CD4-positive, alpha-beta T cell treated with Interleukin-10 for 1 hour (primary cell): ENCODE data around the gene PTPRR.
A peak's percentile ranks its signal among the peaks of the same experiment; 100 is the strongest.

Experiments
- DNase-seq: peaks from one replicate; pipeline ENCODE4 v3.0.0-alpha.2; 2020

PTPRR gene

DNA sequence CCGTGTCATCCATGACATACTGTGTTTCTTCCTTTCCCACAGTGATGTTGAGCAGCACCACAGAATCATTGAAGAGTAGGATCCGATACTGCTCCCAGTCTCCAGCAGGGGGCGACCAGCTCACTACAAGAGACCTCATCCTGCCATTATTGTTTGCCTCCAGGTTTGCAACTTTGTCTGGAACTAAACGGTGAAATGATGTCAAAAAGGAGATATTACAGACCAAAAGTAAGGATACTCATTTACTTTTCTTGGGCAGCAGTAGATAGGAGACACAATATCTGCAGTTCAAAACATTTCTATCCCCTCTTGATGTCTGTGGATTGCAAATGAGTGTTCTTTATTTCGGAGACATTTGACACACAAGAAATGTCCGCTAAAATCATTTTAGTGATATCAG, 330.5 kb downstream of the PTPRR start:
- DNase-seq = peak; percentile 52
